ENCODE measurements around the gene TBC1D9. TPM values are rescaled to one million over a fixed set of nuclear protein-coding genes. Genes with fewer than 3 reads are reported as not detected.

Gene TBC1D9
- total RNA-seq, 1 experiment from 2014 or later, result 9.5 TPM

DNA sequence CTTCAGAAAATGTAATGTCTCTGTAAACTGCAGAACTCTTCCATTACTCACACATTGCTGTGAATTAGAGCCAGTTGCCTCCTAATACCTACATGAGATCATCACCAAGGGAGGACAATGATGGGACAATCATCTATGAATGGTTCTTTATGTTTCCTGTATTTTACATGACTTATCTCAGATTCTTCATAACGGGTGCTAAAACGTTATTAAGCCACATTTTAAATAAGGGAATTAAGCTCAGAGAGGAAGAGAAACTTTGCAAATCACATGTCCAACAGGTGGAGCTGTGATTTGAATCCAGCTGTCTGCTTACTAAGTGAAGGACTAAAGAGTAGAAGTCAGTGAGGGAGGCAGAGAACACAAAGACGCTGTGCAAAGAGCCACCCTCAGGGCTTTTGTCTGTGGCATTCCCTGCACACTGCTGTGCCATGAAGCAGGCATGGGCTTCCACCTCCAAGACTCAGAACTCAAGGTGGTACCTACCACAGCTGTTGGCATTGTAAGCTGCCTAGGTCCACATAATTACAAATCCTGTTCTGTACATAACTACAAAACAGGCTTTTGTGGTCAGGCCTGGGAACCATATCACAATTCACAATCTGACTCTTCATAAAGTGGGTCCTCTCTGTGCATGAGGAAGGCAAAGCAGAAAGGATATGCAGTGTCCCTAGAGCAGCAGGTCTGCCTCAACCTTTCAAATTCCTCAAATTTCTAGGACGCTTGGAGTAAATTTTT, 12.8 kb downstream of the TBC1D9 start:
- H2AFZ ChIP-seq (ENCODE audit: low read depth, low read length, poor library complexity, severe bottlenecking), result no peak overlapping the region

DNA sequence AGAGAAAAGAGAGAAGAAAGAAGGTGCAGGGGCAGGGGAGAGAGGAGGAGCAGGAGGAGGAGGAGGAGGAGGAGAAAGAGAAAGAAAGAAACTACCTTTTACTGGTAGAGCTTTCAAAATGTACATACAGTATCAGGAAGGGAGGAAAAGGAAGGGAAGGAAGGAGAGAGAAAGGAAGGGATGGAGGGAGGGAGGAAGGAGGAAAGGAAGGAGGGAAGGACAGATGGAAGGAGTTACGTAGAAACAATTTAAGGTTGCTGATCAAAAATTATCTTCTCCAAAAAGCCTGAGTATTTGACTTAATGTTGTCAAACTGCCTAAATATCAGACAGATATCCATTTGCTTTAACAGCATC, 13.4 kb downstream of the TBC1D9 start:
- H2AFZ ChIP-seq (ENCODE audit: low read depth, low read length, poor library complexity, severe bottlenecking), result no peak overlapping the region
- no peak overlapping the region for H3K27ac ChIP-seq (ENCODE audit: low read depth, low read length)
- no peaks in the 10 kb centered on the region for H4K20me1 ChIP-seq (ENCODE audit: insufficient read depth)
- CTCF ChIA-PET, result interaction anchor here (1.0 to 2.6 kb wide), 5 partner anchors 10 to 383 kb away, joined by 3 to 11 read pairs (median 4); partner anchors contain the start of gene TBC1D9
- DNase-seq (ENCODE audit: low read depth, low spot score) (no peak), ATAC-seq (no peak)
- TF ChIP-seq JUND (IDR thresholded peaks at IDR 0.05) (no peak), ELF1 (IDR thresholded peaks at IDR 0.05; ENCODE audit: borderline replicate concordance, low read depth) (no peak), CBX3 (IDR thresholded peaks at IDR 0.05; ENCODE audit: low read depth) (no peak), SIN3A (IDR thresholded peaks at IDR 0.05; ENCODE audit: low read depth) (no peak), ZNF274 (IDR thresholded peaks at IDR 0.05; ENCODE audit: low read depth, low read length) (no peak), EGR1 (IDR thresholded peaks at IDR 0.05; ENCODE audit: low read depth) (no peak)
- TF ChIP-seq, protein P1, sequence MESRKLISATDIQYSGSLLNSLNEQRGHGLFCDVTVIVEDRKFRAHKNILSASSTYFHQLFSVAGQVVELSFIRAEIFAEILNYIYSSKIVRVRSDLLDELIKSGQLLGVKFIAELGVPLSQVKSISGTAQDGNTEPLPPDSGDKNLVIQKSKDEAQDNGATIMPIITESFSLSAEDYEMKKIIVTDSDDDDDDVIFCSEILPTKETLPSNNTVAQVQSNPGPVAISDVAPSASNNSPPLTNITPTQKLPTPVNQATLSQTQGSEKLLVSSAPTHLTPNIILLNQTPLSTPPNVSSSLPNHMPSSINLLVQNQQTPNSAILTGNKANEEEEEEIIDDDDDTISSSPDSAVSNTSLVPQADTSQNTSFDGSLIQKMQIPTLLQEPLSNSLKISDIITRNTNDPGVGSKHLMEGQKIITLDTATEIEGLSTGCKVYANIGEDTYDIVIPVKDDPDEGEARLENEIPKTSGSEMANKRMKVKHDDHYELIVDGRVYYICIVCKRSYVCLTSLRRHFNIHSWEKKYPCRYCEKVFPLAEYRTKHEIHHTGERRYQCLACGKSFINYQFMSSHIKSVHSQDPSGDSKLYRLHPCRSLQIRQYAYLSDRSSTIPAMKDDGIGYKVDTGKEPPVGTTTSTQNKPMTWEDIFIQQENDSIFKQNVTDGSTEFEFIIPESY (IDR thresholded peaks at IDR 0.05; ENCODE audit: extremely low read depth, insufficient replicate concordance, low read length), result no peak
- POLR2A ChIA-PET, result no interaction called here
- H3K4me2 ChIP-seq (ENCODE audit: low read length), result no peak overlapping the region; the same call in 1 of the 2 replicates
- H3K79me2 ChIP-seq (ENCODE audit: insufficient read depth, low read length), result no peaks in the 10 kb centered on the region
- H3K4me3 ChIP-seq (replicated peaks in 1 of 2; ENCODE audit: low read depth in 1 of 2, low read length in 2 of 2), result no peak overlapping the region
- H3K36me3 ChIP-seq (ENCODE audit: control insufficient read depth in 1 of 2, insufficient read depth in 2 of 2, low read length in 2 of 2), result no peaks in the 10 kb centered on the region
- no peaks in the 10 kb centered on the region for H3K9me3 ChIP-seq (ENCODE audit: control insufficient read depth in 1 of 2, insufficient read depth in 1 of 2, low read depth in 1 of 2, low read length in 2 of 2)
- no peaks in the 10 kb centered on the region for H3K9me2 ChIP-seq (ENCODE audit: insufficient read depth)
- RAD21 ChIA-PET (ENCODE audit: low non-redundant PET in 1 of 2, low total read pairs in 2 of 2, uncharacterized antibody in 2 of 2, unreplicated experiment in 2 of 2), result no interaction called here
- no peaks in the 10 kb centered on the region for H3K27me3 ChIP-seq (ENCODE audit: insufficient read depth, low read length)
- no peak overlapping the region for H3K9ac ChIP-seq (ENCODE audit: low read length)
- no TSS peak for BruUV-seq (replicated peaks)
- intact Hi-C loops (cut with micrococcal nuclease), result no loop called here
- peaks cover 4 to 9% of the 10 kb centered on the region in 2 experiments; a peak in 3 of 4 replicates for H3K4me1 ChIP-seq (ENCODE audit: control insufficient read depth in 1 of 2, insufficient read depth in 2 of 2, low read length in 2 of 2)

More for the DNA sequence above, 12.8 kb downstream of the TBC1D9 start:
- Histone ChIP-seq H3K9me3 (ENCODE audit: control insufficient read depth in 1 of 2, insufficient read depth in 1 of 2, low read depth in 1 of 2, low read length in 2 of 2) (no peaks in the 10 kb centered on the region), H3K4me3 (replicated peaks in 1 of 2; ENCODE audit: low read depth in 1 of 2, low read length in 2 of 2) (no peak overlapping the region), H3K9ac (ENCODE audit: low read length) (no peak overlapping the region), H3K79me2 (ENCODE audit: insufficient read depth, low read length) (no peaks in the 10 kb centered on the region), H3K27me3 (ENCODE audit: insufficient read depth, low read length) (no peaks in the 10 kb centered on the region), H4K20me1 (ENCODE audit: insufficient read depth) (no peaks in the 10 kb centered on the region), H3K9me2 (ENCODE audit: insufficient read depth) (no peaks in the 10 kb centered on the region), H3K4me1 (ENCODE audit: control insufficient read depth in 1 of 2, insufficient read depth in 2 of 2, low read length in 2 of 2) (peaks cover 4 to 9% of the 10 kb centered on the region in 2 experiments; a peak in 3 of 4 replicates), H3K27ac (ENCODE audit: low read depth, low read length) (no peak overlapping the region), H3K36me3 (ENCODE audit: control insufficient read depth in 1 of 2, insufficient read depth in 2 of 2, low read length in 2 of 2) (no peaks in the 10 kb centered on the region), H3K4me2 (ENCODE audit: low read length) (no peak overlapping the region)
- DNase-seq (ENCODE audit: low read depth, low spot score) (no peak), ATAC-seq (peak; percentile 64)
- RAD21 ChIA-PET (ENCODE audit: low non-redundant PET in 1 of 2, low total read pairs in 2 of 2, uncharacterized antibody in 2 of 2, unreplicated experiment in 2 of 2), result no interaction called here
- intact Hi-C loops (cut with micrococcal nuclease), result no loop called here
- no TSS peak for BruUV-seq (replicated peaks)
- TF ChIP-seq RAD21 (IDR thresholded peaks at IDR 0.05; ENCODE audit: low read depth) (peak; percentile 30; the same call in 1 of the 2 replicates), EGR1 (IDR thresholded peaks at IDR 0.05; ENCODE audit: low read depth) (no peak)
- TF ChIP-seq, protein P2, sequence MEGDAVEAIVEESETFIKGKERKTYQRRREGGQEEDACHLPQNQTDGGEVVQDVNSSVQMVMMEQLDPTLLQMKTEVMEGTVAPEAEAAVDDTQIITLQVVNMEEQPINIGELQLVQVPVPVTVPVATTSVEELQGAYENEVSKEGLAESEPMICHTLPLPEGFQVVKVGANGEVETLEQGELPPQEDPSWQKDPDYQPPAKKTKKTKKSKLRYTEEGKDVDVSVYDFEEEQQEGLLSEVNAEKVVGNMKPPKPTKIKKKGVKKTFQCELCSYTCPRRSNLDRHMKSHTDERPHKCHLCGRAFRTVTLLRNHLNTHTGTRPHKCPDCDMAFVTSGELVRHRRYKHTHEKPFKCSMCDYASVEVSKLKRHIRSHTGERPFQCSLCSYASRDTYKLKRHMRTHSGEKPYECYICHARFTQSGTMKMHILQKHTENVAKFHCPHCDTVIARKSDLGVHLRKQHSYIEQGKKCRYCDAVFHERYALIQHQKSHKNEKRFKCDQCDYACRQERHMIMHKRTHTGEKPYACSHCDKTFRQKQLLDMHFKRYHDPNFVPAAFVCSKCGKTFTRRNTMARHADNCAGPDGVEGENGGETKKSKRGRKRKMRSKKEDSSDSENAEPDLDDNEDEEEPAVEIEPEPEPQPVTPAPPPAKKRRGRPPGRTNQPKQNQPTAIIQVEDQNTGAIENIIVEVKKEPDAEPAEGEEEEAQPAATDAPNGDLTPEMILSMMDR (IDR thresholded peaks at IDR 0.05 in 2 of 3, conservative IDR thresholded peaks at IDR 0.05 in 1 of 3; ENCODE audit: borderline replicate concordance in 1 of 3, insufficient read depth in 1 of 3, low read depth in 2 of 3, low read length in 2 of 3), result peak; percentile 11 to 36 (median 35); a peak in 5 of 6 replicates
- CTCF ChIA-PET, result interaction anchor here (1.0 to 2.6 kb wide), 5 partner anchors 10 to 383 kb away, joined by 3 to 11 read pairs (median 4); partner anchors contain the start of gene TBC1D9
- POLR2A ChIA-PET, result interaction anchor here (0.8 kb wide), 1 partner anchor 13 kb away, joined by 3 read pairs; the partner anchor contains the start of gene TBC1D9
